GM20000 (cell line): Measurements from ENCODE around the gene CHST8.

ENCODE experiments used
- DNase-seq: peaks from one replicate; pipeline ENCODE4 v3.0.0; 2012; ENCODE audit warnings: low spot score
- CTCF ChIP-seq: IDR thresholded peaks from 2 replicates; pipeline ENCODE4 v1.5.1; 2012; ENCODE audit warnings: mild to moderate bottlenecking, control low read depth; ENCODE audit errors: extremely low read depth, missing control alignments

CHST8 gene

GRCh38 chr19:33714149-33714548, 92.4 kb downstream of the CHST8 start:
- no peak for TF ChIP-seq CTCF
- no peak for DNase-seq

- no peak for DNase-seq
- no peak for TF ChIP-seq CTCF
Measured at GRCh38 chr19:33715462-33715861, 93.7 kb downstream of the CHST8 start.

- no peak for TF ChIP-seq CTCF
- no peak for DNase-seq
Measured at GRCh38 chr19:33717878-33718277, 96.1 kb downstream of the CHST8 start.

- no peak for DNase-seq
- no peak for TF ChIP-seq CTCF
Measured at GRCh38 chr19:33718651-33719254, 97.0 kb downstream of the CHST8 start.

GRCh38 chr19:33719366-33720154, 97.8 kb downstream of the CHST8 start:
- TF ChIP-seq CTCF, result no peak

GRCh38 chr19:33720155-33720493, 98.4 kb downstream of the CHST8 start:
- no peak for TF ChIP-seq CTCF
- no peak for DNase-seq

More at GRCh38 chr19:33719366-33720154, 97.8 kb downstream of the CHST8 start:
- no peak for DNase-seq
